Uterus (tissue), 2 donors: Measurements from ENCODE around the gene LCAT.

Source experiments
- POLR2A ChIP-seq, 2 donors: fragments of 450-650 bp; IDR thresholded peaks; one replicate each; pipeline ENCODE4 v1.6.1; 2016; ENCODE audit warnings: antibody characterized with exemption in 2 of 2, mild to moderate bottlenecking in 1 of 2, moderate library complexity in 1 of 2
- TF ChIP-seq, protein P1 (sequence below), 4 experiments: fragments of 200-600 bp in 2 of 4; fragments of 450-650 bp in 2 of 4; sonication (generic) in 2 of 4; IDR thresholded peaks; one replicate each; pipeline ENCODE4 v1.5.1; 2016 to 2019; ENCODE audit warnings: antibody characterized with exemption in 4 of 4, mild to moderate bottlenecking in 2 of 4, moderate library complexity in 1 of 4

DNA sequence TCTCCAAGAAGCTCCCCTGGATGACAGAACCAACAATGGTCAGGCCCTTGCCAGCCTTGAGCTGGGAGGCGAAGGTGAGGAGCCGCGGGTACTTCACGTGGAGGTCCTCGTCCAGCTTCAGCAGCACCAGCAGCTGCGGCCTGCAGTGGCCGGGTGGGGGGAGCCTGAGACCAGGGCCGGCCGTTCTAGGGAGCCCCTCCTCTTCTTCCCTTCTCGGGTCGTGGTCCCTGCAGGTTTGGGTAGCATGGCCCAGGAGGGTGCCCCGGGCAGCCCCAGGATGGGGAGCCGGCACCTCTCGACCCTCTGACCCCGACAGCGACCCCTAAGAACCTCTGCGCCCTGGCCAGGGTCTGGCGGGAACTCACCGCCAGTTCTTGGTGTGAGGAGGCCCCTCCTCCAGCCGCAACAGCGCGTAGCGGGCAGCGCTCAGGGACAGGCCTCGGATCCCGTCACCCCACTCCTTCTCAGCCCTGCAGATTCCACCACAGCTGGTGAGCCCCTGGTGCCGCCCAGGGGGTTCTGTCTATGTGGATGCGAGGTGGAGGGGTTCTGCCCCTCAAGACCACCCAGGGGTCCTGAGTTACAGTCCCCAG lies 3.1 kb upstream of the LCAT start:
- TF ChIP-seq, protein P1, sequence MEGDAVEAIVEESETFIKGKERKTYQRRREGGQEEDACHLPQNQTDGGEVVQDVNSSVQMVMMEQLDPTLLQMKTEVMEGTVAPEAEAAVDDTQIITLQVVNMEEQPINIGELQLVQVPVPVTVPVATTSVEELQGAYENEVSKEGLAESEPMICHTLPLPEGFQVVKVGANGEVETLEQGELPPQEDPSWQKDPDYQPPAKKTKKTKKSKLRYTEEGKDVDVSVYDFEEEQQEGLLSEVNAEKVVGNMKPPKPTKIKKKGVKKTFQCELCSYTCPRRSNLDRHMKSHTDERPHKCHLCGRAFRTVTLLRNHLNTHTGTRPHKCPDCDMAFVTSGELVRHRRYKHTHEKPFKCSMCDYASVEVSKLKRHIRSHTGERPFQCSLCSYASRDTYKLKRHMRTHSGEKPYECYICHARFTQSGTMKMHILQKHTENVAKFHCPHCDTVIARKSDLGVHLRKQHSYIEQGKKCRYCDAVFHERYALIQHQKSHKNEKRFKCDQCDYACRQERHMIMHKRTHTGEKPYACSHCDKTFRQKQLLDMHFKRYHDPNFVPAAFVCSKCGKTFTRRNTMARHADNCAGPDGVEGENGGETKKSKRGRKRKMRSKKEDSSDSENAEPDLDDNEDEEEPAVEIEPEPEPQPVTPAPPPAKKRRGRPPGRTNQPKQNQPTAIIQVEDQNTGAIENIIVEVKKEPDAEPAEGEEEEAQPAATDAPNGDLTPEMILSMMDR (IDR thresholded peaks at IDR 0.05): no peak
- no peak for TF ChIP-seq POLR2A (IDR thresholded peaks at IDR 0.05)
